ENCODE results near the gene CEP97.
"Not testable (repeated sequence)": the region's sequence is repeated elsewhere in the genome, so short reads cannot be mapped to it uniquely, and the experiment has no call there.

- not testable (repeated sequence) for TF ChIP-seq EZH2phosphoT487 (IDR thresholded peaks at IDR 0.05; ENCODE audit: low read depth); CTCF (IDR thresholded peaks at IDR 0.05; ENCODE audit: low read depth, low read length)
Measured at GRCh38 chr3:101704639-101705038, 19.8 kb upstream of the CEP97 start.

Data from OCI-LY3 (cell line).